Measurements from ENCODE around the gene SLC7A8. TPM values are rescaled to one million over a fixed set of nuclear protein-coding genes. Genes with fewer than 3 reads are reported as not detected.

Gene SLC7A8
- total RNA-seq, 2 donors from 2014 or later: 119 to 143 TPM

DNA sequence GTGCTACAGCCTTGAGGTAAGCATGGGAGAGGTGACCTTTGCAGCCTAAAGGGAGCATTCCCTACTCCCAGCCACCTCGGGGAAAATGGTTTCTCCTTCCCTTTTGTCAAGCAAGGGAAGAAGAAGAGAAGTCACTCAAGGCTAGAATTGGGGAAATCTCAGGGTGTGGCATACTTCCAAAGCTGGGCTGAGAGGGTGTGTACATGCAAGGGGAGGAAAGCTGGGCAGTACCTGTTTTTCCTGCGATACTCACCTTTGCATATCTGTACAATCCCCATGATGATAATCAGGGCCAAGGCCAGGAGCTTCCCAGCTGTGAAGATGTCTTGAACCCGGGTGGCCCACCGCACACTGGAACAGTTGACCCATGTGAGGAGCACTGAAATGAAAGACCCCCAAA lies 40.6 kb downstream of the SLC7A8 start:
- H3K4me3 ChIP-seq: no peak overlapping the region
- intact Hi-C loops (cut with DNase I): loop anchor here (5.0 kb wide), 1 partner anchor 39 kb away; the partner anchor contains the start of gene SLC7A8
- no peak for TF ChIP-seq POLR2AphosphoS5 (IDR thresholded peaks at IDR 0.05)
- TF ChIP-seq, protein P1, sequence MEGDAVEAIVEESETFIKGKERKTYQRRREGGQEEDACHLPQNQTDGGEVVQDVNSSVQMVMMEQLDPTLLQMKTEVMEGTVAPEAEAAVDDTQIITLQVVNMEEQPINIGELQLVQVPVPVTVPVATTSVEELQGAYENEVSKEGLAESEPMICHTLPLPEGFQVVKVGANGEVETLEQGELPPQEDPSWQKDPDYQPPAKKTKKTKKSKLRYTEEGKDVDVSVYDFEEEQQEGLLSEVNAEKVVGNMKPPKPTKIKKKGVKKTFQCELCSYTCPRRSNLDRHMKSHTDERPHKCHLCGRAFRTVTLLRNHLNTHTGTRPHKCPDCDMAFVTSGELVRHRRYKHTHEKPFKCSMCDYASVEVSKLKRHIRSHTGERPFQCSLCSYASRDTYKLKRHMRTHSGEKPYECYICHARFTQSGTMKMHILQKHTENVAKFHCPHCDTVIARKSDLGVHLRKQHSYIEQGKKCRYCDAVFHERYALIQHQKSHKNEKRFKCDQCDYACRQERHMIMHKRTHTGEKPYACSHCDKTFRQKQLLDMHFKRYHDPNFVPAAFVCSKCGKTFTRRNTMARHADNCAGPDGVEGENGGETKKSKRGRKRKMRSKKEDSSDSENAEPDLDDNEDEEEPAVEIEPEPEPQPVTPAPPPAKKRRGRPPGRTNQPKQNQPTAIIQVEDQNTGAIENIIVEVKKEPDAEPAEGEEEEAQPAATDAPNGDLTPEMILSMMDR (IDR thresholded peaks at IDR 0.05): no peak
- no peak for TF ChIP-seq POLR2A (IDR thresholded peaks at IDR 0.05)
- H3K27ac ChIP-seq: peak overlapping the region; percentile 43 to 47
- 84% methylated on average over 4 of the region's 4 CpGs for WGBS
- H3K9me3 ChIP-seq: no peaks in the 10 kb centered on the region
- no peak for DNase-seq (ENCODE audit: low spot score)
- H3K4me1 ChIP-seq (replicated peaks): no peaks in the 10 kb centered on the region
- peaks cover 3 to 13% of the 10 kb centered on the region in 2 donors for H3K36me3 ChIP-seq
- no peaks in the 10 kb centered on the region for H3K27me3 ChIP-seq (replicated peaks; ENCODE audit: insufficient read depth)

DNA sequence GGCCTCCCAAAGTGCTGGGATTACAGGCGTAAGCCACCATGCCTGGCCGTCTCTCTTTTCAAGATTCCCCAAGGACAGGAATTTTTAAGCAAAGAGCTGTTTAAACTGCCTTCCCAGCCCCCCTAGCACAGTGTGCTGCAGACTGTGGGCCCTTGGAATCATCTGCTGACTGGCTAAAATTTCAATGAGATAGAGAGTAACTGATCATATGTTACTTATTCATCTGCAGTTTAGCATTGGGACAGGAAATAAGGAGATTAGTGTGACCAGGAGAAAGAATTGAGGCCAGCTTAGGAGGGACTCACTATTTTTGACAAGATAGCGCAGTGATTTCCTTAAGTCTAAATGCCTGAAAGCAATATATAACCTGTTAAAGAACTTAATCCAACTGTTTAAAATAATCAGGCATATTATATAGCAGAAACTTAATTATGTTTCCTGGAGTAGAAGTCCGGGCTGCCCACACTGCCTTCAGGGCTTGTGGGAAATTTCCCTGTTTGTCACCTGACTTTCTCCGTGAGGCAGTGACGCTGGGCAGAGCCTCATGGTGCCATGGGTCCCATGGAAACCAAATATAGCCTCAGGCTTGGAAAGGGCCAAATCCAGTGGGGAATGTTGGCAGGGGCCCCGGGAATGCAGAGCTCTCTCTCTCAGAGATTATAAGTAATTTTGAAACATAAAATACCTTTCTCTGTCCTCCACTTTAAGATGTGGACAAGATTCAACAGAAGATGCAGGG lies 41.6 kb downstream of the SLC7A8 start:
- Histone ChIP-seq H3K4me1 (replicated peaks) (no peaks in the 10 kb centered on the region), H3K27ac (peak overlapping the region; percentile 43 to 47), H3K9me3 (no peaks in the 10 kb centered on the region), H3K4me3 (no peak overlapping the region), H3K36me3 (peaks cover 3 to 13% of the 10 kb centered on the region in 2 donors), H3K27me3 (replicated peaks; ENCODE audit: insufficient read depth) (no peaks in the 10 kb centered on the region)
- TF ChIP-seq, protein P1 (IDR thresholded peaks at IDR 0.05): no peak
- TF ChIP-seq POLR2AphosphoS5 (IDR thresholded peaks at IDR 0.05): peak; percentile 82
- DNase-seq (ENCODE audit: low spot score): peak; percentile 69
- intact Hi-C loops (cut with DNase I): loop anchor here (5.0 kb wide), 1 partner anchor 40 kb away; the partner anchor contains the start of gene SLC7A8
- WGBS: 52% methylated on average over 7 of the region's 7 CpGs

DNA sequence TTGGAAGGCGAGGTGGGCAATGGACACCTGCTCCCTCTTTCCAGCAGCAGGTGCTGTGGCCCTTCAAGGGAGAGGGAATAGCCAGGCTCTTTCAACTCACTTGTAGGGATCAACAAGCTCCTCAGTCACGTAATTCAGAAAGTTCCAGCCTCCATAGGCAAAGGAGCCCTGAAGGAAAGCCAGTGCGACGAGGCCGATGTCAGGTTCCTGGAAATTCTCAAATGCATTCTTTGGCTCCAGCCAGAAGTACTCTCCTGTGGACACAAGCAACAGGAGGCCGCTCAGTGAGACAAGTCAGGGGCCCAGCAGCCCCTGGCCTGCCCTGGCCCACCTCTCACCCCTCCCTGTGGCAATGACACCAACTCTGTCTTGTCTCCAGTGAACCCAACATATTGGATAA lies 43.1 kb downstream of the SLC7A8 start:
- DNase-seq (ENCODE audit: low spot score): no peak
- Histone ChIP-seq H3K27me3 (replicated peaks; ENCODE audit: insufficient read depth) (no peaks in the 10 kb centered on the region), H3K27ac (no peak overlapping the region), H3K9me3 (no peaks in the 10 kb centered on the region), H3K4me1 (replicated peaks) (no peaks in the 10 kb centered on the region), H3K4me3 (no peak overlapping the region), H3K36me3 (peaks cover 3 to 13% of the 10 kb centered on the region in 2 donors)
- TF ChIP-seq POLR2A (IDR thresholded peaks at IDR 0.05) (no peak), POLR2AphosphoS5 (IDR thresholded peaks at IDR 0.05) (no peak)
- TF ChIP-seq, protein P1 (IDR thresholded peaks at IDR 0.05): no peak
- intact Hi-C loops (cut with DNase I): loop anchor here (5.0 kb wide), 1 partner anchor 42 kb away; the partner anchor contains the start of gene SLC7A8
- WGBS: 95% methylated on average over 6 of the region's 6 CpGs

DNA sequence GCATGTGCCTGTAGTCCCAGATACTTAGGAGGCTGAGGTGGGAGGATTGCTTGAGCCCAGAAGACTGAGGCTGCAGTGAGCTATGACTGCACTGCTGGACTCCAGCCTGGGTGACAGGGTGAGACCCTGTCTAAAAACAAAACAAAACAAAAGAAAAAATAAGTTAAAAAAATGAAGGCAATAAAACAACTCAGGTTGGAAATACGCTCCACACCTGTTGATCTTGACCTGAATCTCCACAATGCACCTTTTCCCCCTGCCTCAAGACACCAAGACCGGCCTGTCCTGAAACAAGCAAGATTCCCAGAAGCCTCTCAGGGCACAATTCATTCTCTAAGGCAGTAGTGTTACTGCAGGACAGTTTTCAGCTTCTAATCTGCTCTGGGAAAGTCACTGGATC lies 43.6 kb downstream of the SLC7A8 start:
- Histone ChIP-seq H3K36me3 (peaks cover 3 to 13% of the 10 kb centered on the region in 2 donors), H3K27me3 (replicated peaks; ENCODE audit: insufficient read depth) (no peaks in the 10 kb centered on the region), H3K4me3 (no peak overlapping the region), H3K27ac (no peak overlapping the region), H3K4me1 (replicated peaks) (no peaks in the 10 kb centered on the region), H3K9me3 (no peaks in the 10 kb centered on the region)
- intact Hi-C loops (cut with DNase I): loop anchor here (5.0 kb wide), 1 partner anchor 42 kb away; the partner anchor contains the start of gene SLC7A8
- no peak for DNase-seq (ENCODE audit: low spot score)
- no peak for TF ChIP-seq POLR2AphosphoS5 (IDR thresholded peaks at IDR 0.05)
- no peak for TF ChIP-seq POLR2A (IDR thresholded peaks at IDR 0.05)
- TF ChIP-seq, protein P1 (IDR thresholded peaks at IDR 0.05): no peak
- WGBS: 98% methylated on average over 2 of the region's 2 CpGs
